Stimulated activated CD4-positive, alpha-beta T cell treated with anti-CD3 and anti-CD28 coated beads, Interleukin-1b, Interleukin-23, amount 100 ng/mL, for 1 hour (primary cell): ENCODE data around the gene POLR3C.
"Not testable (repeated sequence)": the region's sequence is repeated elsewhere in the genome, so short reads cannot be mapped to it uniquely, and the experiment has no call there.

Source experiments
- DNase-seq, 2 donors: peaks; one replicate each; pipeline ENCODE4 v3.0.0-alpha.2; 2020; ENCODE audit warnings: low read depth in 2 of 2

The POLR3C gene

DNA sequence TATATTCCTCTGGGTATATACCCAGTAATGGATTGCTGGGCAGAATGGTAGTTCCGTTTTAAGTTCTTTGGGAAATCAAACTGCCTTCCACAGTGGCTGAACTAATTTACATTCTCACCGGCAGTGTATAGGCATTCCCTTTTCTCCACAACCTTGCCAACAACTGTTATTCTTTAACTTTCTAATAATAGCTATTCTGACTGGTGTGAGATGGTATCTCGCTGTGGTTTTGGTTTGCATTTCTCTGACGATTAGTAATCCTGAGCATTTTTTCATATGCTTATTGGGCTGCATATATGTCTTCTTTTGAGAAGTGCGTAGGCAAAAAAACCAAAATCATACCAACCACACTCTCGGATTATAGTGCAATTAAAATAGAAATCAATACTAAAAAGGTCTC is 5.9 kb upstream of the POLR3C start:
- DNase-seq: not testable (repeated sequence)

DNA sequence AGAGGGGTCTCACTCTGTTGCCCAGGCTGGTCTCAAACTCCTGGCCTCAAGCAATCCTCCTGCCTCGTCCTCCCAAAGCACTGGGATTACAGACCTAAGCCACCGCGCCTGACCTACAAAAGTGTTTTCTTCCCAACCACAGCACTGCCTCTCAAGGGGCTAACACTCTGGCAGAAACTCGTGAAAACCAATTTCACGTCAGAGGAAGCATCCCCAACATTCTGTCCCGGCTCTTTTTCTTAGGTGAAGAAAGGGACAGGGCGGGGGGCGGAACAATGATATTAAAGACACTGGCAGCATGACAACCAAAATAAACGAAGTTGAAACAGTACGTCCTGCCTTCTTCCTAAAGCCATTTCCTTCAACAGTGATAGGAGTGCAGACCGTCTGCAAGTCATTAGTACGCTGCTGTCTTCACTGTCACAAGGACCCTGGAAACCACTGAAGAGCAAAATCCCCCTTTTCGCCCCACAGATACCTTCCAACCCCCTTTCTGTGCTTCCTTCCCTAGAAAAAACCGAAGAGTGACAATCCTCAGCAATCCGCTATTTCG is 1.1 kb upstream of the POLR3C start:
- not testable (repeated sequence) for DNase-seq

DNA sequence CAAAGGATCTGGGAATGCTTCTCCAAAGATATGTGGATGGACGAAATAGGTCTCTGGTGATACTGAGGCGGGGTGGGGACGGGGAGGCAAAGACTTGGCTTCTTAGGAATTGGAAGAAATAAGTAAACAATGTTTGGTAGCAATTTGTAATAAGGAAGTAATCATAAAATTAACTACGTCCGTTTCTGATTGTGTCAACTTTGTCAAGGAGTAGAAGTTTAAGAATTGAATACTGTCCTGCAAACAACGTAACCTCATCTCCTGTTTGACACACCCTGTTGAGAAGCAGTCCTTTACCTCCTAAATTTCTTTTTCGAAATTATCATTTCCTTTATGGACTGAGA is 471 bp downstream of the POLR3C start:
- no peak for DNase-seq

DNA sequence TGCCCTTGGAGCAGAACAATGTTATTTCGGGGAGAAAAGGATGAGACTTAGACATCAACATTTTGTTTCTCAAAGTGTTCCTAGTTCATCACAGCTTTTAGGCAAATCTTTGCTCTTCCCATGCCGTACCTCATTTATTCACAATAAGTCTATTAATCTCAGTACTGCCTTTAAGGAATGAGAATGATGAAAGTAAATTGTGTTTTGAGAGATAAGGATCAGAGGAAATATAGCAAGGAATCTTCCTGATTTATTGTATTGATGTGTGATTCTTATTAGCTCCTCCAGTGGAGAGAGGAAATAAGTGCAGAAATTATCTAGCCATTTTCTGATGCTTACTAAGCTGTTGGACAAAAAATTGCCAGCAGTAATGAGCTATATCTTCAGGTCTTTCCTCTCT is 2.0 kb downstream of the POLR3C start:
- DNase-seq: no peak

DNA sequence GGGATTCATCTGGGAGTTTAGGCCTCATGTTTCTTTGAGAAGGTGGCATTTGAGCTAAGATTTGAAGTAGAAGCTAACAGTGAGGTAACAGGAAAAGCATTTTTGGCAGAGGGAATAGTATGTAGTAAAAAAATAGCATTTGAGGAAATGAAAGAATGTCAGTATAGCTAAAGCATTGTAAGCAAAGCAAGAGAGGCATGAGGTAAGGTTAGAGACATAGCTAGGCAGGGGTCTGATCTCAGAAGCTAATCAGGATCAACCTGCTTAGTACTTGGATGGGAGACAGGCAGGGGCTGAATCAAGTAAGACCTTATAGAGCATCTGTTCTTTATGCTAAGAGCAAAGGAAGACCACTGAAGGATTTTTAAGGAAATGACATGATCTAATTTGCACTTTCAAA is 4.0 kb downstream of the POLR3C start:
- no peak for DNase-seq

DNA sequence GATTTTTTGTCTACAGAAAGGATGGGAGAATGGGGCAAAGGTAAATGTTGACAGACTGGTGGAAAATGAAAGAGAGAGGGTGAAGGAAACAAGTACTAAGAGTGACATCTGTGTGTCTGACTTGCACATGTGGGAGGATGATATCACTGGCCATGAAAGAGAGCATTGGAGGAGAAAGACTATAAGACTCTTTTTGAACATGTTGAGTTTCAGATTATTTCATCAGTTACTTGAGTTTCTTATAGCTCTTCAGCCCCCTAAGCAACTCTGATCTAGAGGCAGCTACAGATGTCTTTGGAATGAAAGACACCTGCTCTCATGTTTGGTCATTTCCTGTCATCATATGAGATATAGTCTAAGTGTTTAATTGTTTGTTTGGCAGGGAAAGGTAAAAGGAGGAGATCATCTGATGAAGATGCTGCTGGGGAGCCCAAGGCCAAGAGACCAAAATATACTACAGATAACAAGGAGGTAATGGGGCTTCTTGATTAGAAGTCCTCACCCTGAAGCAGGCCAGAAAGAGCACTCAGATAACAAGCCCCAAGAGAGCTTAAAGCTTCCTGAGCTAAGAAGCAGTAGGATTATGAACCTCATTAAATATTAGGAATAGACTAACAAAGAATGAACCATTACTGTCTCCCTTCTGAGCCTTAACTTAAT is 4.5 kb downstream of the POLR3C start:
- DNase-seq: no peak

DNA sequence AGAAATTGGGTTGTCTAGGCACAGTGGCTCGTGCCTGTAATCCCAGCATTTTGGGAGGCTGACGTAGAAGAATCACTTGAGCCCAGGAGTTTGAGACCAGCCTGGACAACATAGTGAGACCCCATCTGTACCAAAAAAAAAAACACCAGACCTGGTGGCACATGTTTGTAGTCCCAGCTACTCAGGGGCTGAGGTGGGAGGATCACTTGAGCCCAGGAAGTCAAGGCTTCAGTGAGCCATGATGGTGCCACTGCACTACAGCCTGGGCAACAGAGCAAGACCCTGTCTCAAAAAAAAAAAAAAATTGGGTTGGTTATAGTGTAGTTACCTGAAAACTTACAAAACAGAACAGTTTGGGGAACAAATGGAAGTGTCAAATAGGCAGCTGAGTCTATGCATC is 6.8 kb downstream of the POLR3C start:
- not testable (repeated sequence) for DNase-seq

DNA sequence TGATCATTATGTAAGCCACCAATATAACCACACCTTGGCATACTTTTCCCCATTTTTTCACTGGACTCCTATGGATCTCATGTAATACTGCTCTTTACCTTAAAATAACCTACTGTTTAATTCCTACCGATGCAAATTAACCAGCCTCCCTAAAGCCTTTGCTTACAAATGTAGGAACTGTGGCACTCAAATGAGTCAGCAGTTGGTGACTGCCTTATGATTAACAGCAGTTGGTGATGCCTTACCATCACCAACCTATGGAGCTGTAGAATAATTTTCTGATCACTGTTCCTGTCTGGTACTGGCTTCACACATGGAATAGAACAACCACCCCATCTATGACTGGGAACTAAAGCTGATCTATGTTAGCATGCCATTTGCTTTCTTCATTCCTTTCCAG is 13.7 kb downstream of the POLR3C start:
- DNase-seq: no peak

DNA sequence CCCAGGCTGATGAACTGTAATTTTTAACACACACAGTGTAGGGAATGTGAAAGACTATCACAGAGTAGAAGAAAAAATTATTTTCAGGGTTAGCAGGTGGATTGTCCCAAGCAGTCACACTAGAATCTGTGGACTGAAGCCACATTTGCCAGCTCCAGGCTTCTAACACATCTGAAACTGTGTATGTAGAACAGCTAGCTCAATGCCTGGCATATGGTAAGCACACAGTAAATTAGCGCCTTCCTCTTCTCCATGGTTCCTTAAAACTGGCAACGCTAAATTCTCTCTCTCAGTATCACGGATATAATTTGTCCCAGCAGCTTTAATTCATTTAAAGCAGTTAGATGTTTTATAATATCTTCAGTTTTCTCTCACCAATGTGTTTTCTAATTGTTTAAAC is 19.0 kb downstream of the POLR3C start:
- no peak for DNase-seq

DNA sequence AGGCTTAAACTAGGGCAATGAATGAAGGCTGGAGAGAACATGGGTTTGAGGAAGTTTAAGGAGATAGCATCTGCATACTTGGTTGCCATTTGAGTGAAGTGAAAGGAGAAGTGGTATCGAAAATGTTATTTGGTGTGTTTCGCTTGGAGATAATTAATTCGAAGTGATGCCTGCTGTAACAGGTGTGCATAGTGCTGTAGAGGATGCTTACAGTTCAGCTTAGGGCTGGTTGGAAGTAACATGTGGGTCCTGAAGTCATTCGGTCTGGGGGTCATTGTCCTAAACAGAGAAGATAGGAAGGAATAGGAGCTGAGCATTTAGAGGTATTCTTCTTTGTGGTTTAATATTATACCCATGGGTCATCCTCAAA is 21.1 kb downstream of the POLR3C start:
- DNase-seq: no peak

DNA sequence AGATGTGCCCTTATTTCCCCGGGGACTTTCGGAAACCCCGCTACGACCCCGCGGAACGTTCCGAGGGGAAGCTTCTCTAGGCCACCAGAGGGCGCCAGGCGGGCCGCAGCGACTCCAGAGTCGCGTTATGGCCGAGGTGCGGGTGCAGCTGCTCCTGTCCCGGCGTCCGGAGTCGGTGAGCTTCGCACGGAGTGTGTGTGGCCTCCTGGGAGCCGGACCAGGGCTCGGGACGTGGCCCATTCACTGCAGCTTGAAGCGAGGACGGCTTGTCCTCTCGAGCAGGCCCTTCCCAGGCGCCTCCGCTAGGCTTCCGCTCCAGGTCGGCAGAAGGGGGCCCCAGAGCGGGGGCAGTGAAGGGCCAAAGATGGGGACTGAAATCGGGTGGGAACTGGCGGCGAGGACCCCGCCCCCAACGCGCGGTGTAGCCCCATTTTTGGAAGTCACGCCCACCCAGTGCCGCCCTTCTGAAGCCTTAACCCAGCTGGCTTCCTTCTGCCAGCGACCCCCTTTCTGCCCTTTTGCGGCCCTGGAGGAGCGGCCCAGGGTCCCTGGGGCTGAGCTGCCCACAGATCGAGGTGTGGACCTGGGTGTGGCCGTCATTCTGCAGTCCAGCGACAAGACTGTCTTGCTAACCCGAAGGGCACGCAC is 21.6 kb downstream of the POLR3C start, which contains the start of gene NUDT17:
Gene NUDT17, plus strand, starts transcription at position 117 of the 648 bp plus-strand sequence. Its CDS starts 11 bp downstream, at position 128.
- DNase-seq: peak; percentile 44 to 58

DNA sequence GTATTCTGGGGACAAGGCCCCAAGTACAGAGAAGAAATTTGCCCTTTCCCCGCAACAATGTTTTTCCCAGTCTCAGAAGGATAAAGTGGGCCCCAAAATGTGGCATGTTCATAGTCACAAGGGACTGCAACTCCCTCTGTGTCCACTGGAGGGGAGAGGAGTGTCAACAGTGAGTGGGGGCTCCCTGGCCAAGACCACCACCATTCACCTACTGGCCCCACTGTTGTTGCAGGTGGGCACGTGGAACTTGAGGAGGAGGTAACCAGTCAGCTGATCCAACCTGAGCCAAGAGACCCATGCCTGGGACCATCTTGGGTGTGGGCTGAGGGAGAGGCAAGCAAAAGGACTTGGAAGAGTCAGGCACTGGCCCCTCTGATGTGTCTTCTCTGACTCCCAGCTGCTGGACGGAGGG is 22.2 kb downstream of the POLR3C start:
- DNase-seq: no peak

DNA sequence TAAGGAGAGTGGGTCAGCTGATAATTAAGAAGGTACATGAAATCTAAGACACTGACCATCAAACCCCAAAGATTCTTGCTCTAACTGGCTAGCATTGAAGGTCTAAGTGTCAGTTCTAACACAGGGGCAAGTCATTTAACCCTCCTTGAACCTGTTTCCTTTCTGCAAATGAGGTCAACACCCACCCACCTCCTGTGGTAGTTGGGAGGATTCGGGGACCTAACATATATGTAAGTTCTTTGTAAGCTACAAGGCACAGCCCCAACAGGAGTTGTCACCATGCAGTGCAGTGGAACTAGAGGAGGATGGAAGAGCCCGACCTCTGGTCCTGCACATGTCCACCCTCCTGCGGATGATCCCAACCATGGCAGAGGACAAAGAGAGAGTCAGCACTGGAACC is 23.8 kb downstream of the POLR3C start:
- no peak for DNase-seq

DNA sequence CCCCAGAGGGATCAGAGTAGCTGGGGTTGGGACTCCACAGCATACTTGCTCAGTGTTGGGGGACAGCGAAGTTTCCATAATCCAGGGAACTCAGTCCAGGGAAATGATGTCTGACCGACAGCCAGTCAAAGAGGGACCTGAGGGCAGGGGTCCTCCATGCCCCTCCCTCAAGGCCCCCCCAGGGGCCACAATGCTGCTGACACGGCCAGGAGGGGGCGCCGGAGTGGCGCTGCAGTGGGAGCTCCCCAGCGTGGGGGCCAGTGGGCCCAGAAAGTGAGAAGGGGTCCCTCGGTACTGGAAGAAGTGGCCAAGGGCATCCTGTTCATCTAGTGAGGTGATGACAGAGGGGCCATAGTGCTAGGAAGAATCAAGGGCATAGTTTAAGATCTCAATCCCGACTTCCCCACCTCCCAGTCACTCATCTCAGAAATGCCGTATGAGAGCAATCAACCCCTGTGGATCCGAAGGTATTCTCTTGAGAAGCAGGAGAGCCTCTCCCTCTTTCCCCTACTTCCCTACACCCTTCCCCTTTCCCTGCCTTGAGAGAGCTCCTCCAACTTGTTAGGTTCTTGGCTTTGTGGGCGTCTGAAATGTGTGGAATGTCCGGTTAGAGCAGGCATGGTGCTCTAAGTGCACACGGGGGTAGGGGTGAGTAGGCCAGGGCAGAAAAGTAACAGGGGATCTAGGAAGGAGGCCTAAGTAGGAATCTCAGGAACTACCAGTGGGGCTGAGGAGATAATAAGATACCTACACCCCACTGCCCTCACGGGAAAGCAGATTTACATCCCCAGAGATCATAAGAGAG is 25.6 kb downstream of the POLR3C start:
- no peak for DNase-seq

DNA sequence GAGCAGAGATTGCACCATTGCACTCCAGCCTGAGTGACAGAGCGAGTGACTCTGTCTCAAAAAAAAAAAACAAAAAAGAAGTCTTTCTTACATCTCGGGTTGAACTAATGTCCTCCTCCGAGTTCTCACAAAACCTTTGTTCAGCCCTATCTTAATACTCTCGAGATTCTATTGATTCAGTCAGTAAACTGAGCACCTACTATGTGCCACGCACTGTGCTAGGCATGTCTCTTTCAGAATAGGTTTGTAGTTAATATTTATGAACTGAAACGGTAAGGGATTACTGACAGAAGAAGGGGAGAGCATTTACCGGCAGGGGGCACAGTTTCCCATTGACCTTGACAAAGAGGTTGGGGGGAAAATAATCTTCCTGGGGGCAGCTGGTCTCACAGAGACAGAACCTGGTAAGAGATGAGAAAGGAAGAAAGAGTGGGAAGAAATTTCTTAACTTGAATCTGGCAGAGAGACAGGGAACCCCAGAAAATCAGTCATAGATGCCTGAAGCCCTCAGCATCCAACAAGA is 31.5 kb downstream of the POLR3C start:
- no peak for DNase-seq

DNA sequence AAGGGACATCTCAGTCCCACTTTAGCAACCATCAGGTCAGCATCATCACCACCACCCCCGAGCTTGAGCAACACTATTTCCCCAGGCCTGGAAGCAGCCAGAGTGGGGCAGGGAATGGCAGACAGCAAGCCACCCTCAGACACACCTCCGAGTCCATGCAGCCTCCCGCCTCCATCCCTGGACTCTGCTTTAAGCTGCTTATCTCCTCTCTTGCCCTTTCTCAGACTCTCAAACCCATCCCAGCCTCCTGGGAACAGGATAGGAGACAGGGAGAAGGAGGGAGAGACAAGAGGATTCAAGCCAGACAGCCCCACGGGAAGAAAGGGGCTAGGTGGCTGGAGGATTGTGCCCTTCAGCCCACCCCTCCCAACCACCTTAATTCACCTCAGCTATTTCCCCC is 33.2 kb downstream of the POLR3C start:
- no peak for DNase-seq

DNA sequence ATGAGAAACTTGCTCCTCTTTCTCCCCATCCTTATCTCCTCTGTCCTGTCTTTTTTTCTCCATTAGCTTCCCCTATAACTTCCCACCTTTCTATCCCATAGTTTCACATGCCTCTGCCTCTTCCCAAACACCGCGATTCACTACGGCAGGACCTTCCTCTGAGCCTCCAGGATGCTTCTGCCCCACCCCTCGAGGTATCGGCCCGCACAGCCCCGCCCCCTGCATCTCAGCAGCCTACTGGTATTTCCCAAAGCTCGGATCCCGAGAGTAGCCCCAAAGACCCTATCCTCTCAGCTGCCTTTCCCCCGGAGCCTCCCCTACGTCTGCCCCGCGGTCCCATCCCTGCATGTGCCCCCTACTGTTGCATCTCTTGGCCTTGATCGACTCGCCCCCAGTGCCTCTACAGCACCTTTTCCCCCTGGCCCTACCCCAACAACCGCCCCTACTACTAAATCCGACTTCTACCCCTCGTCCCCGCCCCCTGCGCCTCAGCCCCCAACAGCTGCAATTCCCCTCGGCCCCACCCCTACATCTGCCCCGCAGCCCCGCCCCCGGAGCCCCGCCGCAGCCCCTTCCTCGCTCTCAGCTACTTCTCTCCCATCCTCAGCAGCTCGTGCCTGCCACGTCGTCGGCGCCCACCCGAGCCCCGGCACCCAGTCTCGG is 34.4 kb downstream of the POLR3C start:
- DNase-seq: peak in 1 of 2 donors; percentile 33

DNA sequence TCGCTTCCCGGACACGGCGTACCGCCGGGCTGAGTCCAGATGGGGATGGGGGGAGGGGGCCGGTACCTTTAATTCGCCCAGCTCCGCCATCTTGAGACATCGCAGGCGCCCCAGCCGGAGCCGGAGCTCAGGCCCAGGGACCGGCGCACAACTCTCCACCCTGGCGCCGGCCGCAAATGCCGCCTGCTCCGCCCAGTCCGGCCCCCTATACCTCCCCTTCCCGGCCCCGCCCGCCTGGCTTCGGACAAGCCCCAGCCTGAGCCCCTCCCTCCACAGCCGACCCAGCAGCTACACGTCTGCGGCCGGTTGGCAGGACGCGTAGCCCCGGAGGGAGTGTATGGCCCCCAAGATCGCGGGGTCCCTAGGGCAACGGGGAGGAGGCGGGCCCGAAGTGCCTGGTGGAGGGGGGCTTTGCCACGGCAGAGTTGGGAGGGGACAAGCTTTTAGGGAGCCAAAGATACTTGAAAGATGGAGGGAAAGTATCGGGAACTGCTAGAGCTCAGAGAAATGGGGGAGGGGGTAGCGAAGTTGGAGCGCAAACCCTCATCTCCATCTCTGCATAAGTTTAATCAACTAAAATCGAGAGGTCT is 35.0 kb downstream of the POLR3C start, which contains the start of gene PIAS3:
Gene PIAS3, minus strand, starts transcription at position 181 of the 590 bp plus-strand sequence. Its CDS starts 91 bp downstream, at position 90.
- DNase-seq: peak; percentile 41 to 62

DNA sequence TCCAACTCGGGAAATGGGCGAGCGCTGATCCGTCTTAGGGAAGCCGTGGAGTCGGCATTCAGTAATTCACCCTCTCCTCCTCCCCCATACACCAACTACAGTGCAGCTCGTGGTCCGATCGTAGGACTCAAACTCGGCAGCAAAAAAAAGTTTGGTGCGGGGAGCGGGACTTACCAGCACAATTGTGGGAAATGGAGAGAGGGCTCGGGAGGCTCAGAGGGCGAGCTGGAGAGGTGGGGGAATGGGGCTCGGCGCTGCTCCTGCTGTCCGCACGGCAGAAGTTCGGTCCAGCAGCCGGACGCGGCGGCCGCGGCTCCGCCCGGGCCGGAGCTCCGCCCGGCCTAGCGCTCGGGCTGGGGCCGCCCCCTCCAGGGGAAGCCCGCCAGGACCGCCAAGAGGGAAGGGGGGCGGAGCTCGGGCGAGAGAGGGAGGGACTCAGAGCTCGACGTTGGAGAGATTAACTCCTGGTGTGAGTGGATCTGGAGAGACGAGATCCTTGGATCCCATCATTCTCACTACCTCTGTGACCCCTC is 35.6 kb downstream of the POLR3C start:
- peak; percentile 26 to 60 for DNase-seq

DNA sequence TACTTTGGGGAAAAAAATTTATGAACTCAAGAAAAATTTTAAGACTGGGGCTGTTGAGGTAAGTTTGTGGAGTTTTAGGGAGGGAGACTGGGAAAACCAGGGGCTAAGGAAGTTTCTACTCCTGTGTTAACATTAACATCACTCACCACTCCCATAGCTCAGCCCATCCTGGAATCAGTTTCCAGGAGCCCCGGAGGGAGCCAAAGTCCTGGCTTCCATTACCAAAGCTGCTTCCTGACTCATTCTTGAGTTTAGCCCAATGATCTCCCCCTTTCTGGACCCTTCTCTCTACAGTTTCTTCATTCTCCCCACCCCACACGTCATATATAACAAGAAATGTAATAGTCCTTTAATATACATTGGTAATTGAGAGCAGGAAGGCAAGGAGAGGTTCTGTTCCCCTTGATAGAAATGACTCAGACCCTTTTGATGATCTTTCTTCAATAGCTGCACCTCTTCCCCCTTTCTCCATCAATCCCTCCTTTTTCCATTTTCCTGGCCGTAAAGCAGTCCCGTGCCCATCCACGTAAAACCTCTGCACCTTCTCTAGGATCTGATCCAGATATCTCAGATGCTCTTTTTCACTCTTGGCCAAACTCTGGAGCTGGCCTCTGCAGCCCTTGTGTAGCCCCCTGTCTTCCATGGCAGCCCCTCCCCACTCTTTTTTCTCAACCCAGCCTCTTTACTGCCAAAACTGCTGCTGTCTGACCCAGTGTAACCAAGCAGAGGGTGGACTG is 39.5 kb downstream of the POLR3C start:
- DNase-seq: no peak
